HG03280 (cell line): ENCODE data around the gene OTOR.

Source experiments
- ATAC-seq: cut with Tn5 transposase; IDR thresholded peaks from one replicate; pipeline ENCODE4 v1.9.1; 2021; ENCODE audit warnings: mild to moderate bottlenecking, moderate library complexity; ENCODE audit not compliant: unreplicated experiment

Gene OTOR

GRCh38 chr20:16747291-16747811, 807 bp upstream of the OTOR start:
- no peak for ATAC-seq

DNA sequence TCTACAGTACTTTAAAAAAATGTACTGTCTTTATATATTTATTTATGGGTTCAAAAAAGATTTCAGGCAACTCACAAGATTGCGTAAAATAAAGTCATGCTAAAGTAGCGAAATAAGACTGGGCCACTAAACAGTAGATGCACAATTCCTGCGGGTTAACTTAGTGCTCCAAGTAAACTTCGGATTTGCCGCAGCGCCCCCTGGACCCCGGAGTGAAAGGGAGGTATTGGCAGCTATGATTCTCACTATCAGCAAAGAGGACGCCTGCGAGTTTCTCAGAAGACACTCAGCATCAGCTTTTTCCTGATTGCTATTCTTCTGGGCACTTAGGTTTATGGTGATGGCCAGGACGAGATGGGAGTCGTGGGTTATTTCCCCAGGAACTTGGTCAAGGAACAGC, 1.4 kb downstream of the OTOR start:
- no peak for ATAC-seq

GRCh38 chr20:16752082-16752481, 3.9 kb downstream of the OTOR start:
- ATAC-seq, result no peak

GRCh38 chr20:16752901-16753300, 4.7 kb downstream of the OTOR start:
- no peak for ATAC-seq

DNA sequence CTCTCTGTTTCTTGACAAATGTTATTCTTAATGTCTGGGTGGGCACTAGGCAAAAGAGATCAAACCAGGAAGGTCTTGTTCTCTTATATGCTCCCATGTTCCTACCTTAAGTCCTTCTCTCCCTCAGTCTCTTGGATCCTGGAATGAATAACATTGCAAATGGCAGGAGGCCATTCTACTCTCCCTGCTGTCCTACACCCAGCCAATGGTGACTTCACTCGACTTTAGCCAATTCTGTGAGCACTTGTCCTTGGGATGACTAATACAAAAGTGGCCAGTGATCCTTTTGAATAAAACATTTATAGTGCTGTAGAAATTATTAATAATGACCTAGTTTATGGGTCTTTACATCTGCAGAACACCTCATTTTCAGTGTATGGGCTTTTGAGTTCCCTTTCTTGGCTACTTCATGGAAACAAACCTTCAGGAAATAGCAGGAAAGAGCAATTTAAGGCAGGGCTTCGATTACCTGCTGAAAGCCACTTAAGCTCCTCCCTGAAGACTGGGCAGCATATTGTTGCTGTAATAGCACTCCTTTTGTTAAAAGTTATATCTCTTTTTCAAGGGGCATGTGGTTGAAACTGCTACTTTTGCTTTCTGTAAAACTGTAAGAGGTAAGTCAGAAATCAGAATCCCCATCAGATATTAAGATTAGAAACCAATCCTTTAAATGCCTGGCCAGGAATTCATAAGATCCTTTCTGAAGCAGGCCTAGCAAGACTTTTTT, 10.5 kb downstream of the OTOR start:
- no peak for ATAC-seq

DNA sequence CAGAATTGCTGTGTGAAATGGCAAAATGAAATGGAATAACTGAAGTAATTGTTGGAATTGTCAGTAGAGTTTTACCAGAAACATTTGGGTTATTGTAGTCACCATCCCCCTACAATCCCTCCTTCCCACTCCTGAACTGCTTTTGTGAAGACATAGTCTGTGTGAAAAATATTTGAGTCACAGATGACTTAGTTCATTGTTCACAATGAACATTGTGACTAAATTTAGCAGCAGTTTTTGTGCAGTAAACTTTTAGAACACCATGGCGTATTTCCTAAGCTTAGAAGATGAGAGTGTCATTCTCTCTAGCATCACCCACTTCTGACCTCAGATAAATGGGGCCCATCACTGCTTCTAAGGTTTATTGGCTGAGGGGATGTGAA, 11.0 kb downstream of the OTOR start:
- ATAC-seq, result no peak

- ATAC-seq, result no peak
These were observed 12.5 kb downstream of the OTOR start for GRCh38 chr20:16760431-16761304.

DNA sequence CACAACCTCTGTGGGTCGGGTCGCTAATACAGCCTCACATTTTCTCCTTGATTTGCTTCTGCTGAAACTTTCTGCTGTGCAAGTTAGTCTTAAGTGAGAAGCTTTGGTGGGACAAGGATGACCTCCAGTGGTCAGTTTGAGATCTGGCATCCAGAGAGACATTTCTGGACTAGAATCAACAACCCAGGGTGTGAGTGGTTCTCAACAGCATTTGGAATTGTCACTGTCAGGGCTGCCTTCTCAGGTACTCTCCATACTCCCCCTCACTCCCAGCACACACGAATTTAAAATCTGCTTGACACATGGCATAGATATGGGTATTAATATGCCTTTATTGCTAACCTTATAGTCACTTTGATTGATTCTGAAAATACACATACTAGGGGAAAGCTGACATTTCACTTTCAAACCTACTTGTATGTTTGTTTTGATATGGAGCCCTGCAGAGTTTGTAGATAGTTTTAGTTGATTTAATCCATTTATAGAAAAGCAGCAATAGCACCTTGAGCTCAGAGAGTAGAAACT, 13.2 kb downstream of the OTOR start:
- ATAC-seq, result no peak

DNA sequence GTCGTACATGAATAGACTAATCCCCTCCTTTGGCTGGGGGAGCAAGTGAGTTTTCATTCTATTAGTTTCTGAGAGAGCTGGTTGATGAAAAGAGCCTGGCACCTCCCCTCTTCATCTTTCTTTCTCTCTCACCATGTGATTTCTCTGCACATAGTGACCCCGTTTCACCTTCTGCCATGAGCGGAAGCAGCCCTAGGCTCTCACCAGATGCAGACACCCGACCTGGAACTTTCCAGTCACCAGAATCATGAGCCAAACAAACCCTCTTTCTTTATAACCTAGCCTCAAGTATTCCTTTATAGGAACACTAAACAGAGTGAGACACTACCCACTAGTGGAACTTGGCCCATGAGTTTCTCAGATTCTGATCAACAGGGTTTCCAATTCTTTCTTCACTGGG, 16.4 kb downstream of the OTOR start:
- no peak for ATAC-seq

- ATAC-seq, result no peak
These were observed 23.1 kb downstream of the OTOR start for GRCh38 chr20:16771213-16771612.

- no peak for ATAC-seq
These were observed 27.8 kb downstream of the OTOR start for GRCh38 chr20:16775961-16776360.

- ATAC-seq, result no peak
These were observed 29.0 kb downstream of the OTOR start for GRCh38 chr20:16777126-16777525.

DNA sequence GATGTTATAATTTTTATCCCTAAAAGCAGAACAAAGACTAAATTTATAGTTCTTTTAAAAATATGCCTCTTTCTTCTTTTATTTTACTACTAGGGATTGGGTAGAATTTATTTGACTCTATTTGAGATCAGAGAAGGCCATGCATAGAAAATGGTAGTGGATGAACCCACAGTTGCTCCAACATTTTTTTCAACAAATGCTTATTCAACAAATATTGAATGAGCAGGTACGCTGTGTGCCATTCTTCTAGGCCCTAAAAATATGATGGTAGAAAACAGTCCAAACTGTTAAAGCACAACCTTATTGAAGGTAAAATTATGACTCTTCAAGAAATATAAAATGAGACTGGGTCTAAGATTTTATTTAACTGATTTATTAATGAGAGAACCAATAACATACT, 30.0 kb downstream of the OTOR start:
- ATAC-seq, result no peak

GRCh38 chr20:16781496-16781895, 33.3 kb downstream of the OTOR start:
- no peak for ATAC-seq

DNA sequence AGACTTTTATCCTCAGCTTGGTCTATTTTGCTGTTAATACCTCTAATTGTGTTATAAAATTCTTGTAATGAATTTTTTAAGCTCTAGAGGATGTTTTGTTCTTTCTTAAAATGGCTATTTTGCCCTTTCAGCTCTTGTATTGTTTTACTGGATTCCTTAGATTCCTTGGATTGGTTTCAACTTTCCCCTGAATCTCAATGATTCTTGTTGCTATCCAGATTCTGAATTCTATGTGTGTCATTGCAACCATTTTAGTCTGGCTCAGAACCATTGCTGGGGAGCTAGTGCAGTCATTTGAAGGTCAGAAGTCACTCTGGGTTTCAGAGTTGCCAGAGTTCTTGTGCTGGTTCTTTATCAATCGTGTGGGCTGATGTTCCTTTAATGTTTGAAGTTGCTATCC, 37.1 kb downstream of the OTOR start:
- ATAC-seq, result no peak
